Skin epidermis (tissue), 12 donors: ENCODE results near the gene CSTF1.

ENCODE experiments used
- H3K27ac ChIP-seq, 21 experiments: fragments of 200-600 bp; sonication (generic) in 11 of 21; one replicate each; pipeline ENCODE4 v1.5.0; 2020; ENCODE audit warnings: mild to moderate bottlenecking in 3 of 21, inconsistent platforms in 2 of 21, moderate library complexity in 2 of 21
- H3K4me3 ChIP-seq, 7 experiments: fragments of 200-600 bp; sonication (generic) in 2 of 7; one replicate each; pipeline ENCODE4 v1.5.0; 2020; ENCODE audit warnings: inconsistent platforms in 2 of 7, mild to moderate bottlenecking in 2 of 7, moderate library complexity in 1 of 7

The CSTF1 gene

GRCh38 chr20:56442389-56443365 lies 50.2 kb downstream of the CSTF1 start:
- H3K27ac ChIP-seq, result peak overlapping the region in 15 of 21 experiments; percentile 1 to 85 (median 28)
- H3K4me3 ChIP-seq, result no peak overlapping the region

GRCh38 chr20:56443654-56444540 lies 51.5 kb downstream of the CSTF1 start:
- Histone ChIP-seq H3K27ac (peak overlapping the region in 1 of 21 experiments; percentile 52), H3K4me3 (no peak overlapping the region)

- no peak overlapping the region for H3K4me3 ChIP-seq
Observed at GRCh38 chr20:56445130-56445529, 52.7 kb downstream of the CSTF1 start.

GRCh38 chr20:56445540-56445939 lies 53.1 kb downstream of the CSTF1 start:
- Histone ChIP-seq H3K4me3 (no peak overlapping the region), H3K27ac (no peak overlapping the region)

More at GRCh38 chr20:56445130-56445529, 52.7 kb downstream of the CSTF1 start:
- H3K27ac ChIP-seq, result no peak overlapping the region

- Histone ChIP-seq H3K4me3 (no peak overlapping the region), H3K27ac (no peak overlapping the region)
Observed at GRCh38 chr20:56447227-56447626, 54.8 kb downstream of the CSTF1 start.

GRCh38 chr20:56449459-56449858 lies 57.0 kb downstream of the CSTF1 start:
- Histone ChIP-seq H3K4me3 (no peak overlapping the region), H3K27ac (no peak overlapping the region)

GRCh38 chr20:56451056-56451765 lies 58.8 kb downstream of the CSTF1 start:
- Histone ChIP-seq H3K27ac (no peak overlapping the region), H3K4me3 (no peak overlapping the region)

- Histone ChIP-seq H3K4me3 (no peak overlapping the region), H3K27ac (peak overlapping the region in 1 of 21 experiments; percentile 37)
Observed at GRCh38 chr20:56453352-56453751, 60.9 kb downstream of the CSTF1 start.

- no peak overlapping the region for H3K4me3 ChIP-seq
- H3K27ac ChIP-seq, result peak overlapping the region in 1 of 21 experiments; percentile 37
Observed at GRCh38 chr20:56454754-56455153, 62.3 kb downstream of the CSTF1 start.
